Upper lobe of left lung (tissue), 4 donors: ENCODE results near the gene MEGF6.

ENCODE experiments used
- CTCF ChIP-seq, 6 experiments: fragments of 450-650 bp in 4 of 6; fragments of 200-600 bp in 2 of 6; sonication (generic) in 2 of 6; IDR thresholded peaks; one replicate each; pipeline ENCODE4 v1.5.1; 2016 to 2019; ENCODE audit warnings: antibody characterized with exemption in 6 of 6
- POLR2A ChIP-seq, 4 donors: fragments of 450-650 bp; IDR thresholded peaks; one replicate each; pipeline ENCODE4 v1.5.1; 2016 to 2017; ENCODE audit warnings: antibody characterized with exemption in 4 of 4, mild to moderate bottlenecking in 2 of 4

GRCh38 chr1:3557366-3557765 is 53.9 kb downstream of the MEGF6 start:
- TF ChIP-seq CTCF (IDR thresholded peaks at IDR 0.05), result no peak
- no peak for TF ChIP-seq POLR2A (IDR thresholded peaks at IDR 0.05)
